Muscle layer of colon (tissue), 2 donors: ENCODE results near the gene CFAP119.

ENCODE experiments used
- H3K27ac ChIP-seq: one replicate; pipeline ENCODE4 v1.7.0; 2013; ENCODE audit warnings: low read depth, mild to moderate bottlenecking, low read length, moderate library complexity
- H3K27me3 ChIP-seq, 2 donors: one replicate each; pipeline ENCODE4 v1.7.0; 2013; ENCODE audit warnings: low read length in 2 of 2, mild to moderate bottlenecking in 2 of 2; ENCODE audit not compliant: insufficient read depth in 2 of 2, control insufficient read depth in 1 of 2
- H3K36me3 ChIP-seq: one replicate; pipeline ENCODE4 v1.7.0; 2013; ENCODE audit warnings: mild to moderate bottlenecking, low read length; ENCODE audit not compliant: insufficient read depth
- H3K4me1 ChIP-seq: one replicate; pipeline ENCODE4 v1.7.0; 2013; ENCODE audit warnings: mild to moderate bottlenecking, low read length; ENCODE audit not compliant: insufficient read depth
- H3K4me3 ChIP-seq, 2 donors: one replicate each; pipeline ENCODE4 v1.7.0; 2013; ENCODE audit warnings: low read length in 2 of 2, low read depth in 1 of 2, mild to moderate bottlenecking in 1 of 2, moderate library complexity in 1 of 2
- H3K9ac ChIP-seq: one replicate; pipeline ENCODE4 v1.7.0; 2013; ENCODE audit warnings: low read length
- H3K9me3 ChIP-seq: one replicate; pipeline ENCODE4 v1.7.0; 2013; ENCODE audit warnings: mild to moderate bottlenecking, low read length
- donor health status: abdominal sarcoma.
- donor health status: Adenocarcinoma of cecum.

The CFAP119 gene

DNA sequence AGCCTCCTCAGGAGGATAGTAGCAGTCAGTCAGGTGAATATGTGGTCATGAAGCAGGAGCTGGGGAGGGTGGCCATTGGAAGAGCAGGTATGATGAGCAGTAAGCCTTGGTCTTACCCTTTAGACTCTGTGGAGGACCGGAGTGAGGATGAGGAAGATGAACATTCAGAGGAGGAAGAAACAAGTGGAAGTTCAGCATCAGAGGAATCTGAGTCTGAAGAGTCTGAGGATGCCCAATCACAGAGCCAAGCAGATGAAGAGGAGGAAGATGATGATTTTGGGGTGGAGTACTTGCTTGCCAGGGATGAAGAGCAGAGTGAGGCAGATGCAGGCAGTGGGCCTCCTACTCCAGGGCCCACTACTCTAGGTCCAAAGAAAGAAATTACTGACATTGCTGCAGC lies 50.1 kb downstream of the CFAP119 start:
- Histone ChIP-seq H3K9ac (no peak overlapping the region), H3K27ac (no peak overlapping the region), H3K4me1 (no peaks in the 10 kb centered on the region), H3K27me3 (no peaks in the 10 kb centered on the region), H3K36me3 (peaks cover 88% of the 10 kb centered on the region), H3K9me3 (no peaks in the 10 kb centered on the region), H3K4me3 (no peak overlapping the region)

GRCh38 chr16:30710971-30711370 lies 50.9 kb downstream of the CFAP119 start:
- Histone ChIP-seq H3K36me3 (peaks cover 88% of the 10 kb centered on the region), H3K9me3 (no peaks in the 10 kb centered on the region), H3K27me3 (no peaks in the 10 kb centered on the region), H3K4me3 (no peak overlapping the region), H3K9ac (no peak overlapping the region), H3K27ac (no peak overlapping the region), H3K4me1 (no peaks in the 10 kb centered on the region)
